HG03280 (cell line): ENCODE measurements around the gene OR4C16.

Experiments
- ATAC-seq: cut with Tn5 transposase; IDR thresholded peaks from one replicate; pipeline ENCODE4 v1.9.1; 2021; ENCODE audit warnings: mild to moderate bottlenecking, moderate library complexity; ENCODE audit not compliant: unreplicated experiment

OR4C16 gene, protein sequence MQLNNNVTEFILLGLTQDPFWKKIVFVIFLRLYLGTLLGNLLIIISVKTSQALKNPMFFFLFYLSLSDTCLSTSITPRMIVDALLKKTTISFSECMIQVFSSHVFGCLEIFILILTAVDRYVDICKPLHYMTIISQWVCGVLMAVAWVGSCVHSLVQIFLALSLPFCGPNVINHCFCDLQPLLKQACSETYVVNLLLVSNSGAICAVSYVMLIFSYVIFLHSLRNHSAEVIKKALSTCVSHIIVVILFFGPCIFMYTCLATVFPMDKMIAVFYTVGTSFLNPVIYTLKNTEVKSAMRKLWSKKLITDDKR

DNA sequence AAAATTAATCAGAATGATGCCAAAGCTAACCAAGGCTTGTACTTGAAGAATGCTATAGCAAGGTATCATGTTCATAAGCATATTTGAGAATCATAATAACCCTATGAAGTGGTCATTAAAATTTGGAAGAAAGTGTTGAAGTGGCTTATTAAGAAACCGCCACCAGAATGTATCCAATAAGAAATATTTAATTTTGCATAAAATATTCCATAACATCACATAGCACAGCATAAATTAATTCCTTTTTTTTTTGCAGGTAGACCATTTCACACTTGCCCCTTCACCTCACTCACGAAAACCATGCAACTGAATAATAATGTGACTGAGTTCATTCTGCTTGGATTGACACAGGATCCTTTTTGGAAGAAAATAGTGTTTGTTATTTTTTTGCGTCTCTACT lies at the start of gene OR4C16:
OR4C16 (plus strand) TSS at position 301 of the 400 bp plus-strand sequence; CDS start at position 301, 0 bp downstream.
- ATAC-seq: no peak

DNA sequence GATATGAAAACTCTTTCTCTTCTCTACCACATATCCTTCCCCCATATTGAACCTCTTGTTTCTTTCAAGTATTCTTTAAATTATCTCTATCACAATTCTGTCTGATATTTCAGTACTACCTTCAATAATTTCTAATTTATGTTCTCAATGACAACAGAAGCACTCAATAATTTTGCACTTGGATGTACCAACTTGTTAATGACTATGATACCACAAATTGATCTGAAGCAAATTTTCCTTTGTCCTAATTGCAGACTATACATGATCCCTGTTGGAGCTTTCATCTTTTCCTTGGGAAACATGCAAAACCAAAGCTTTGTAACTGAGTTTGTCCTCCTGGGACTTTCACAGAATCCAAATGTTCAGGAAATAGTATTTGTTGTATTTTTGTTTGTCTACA lies 17.8 kb upstream of the OR4C16 start, which contains the start of gene OR4C15:
OR4C15 (plus strand) TSS at position 301 of the 400 bp plus-strand sequence; CDS start at position 301, 0 bp downstream.
- ATAC-seq: no peak

- ATAC-seq: no peak
Observed at GRCh38 chr11:55572548-55572947, 620 bp downstream of the OR4C16 start.

DNA sequence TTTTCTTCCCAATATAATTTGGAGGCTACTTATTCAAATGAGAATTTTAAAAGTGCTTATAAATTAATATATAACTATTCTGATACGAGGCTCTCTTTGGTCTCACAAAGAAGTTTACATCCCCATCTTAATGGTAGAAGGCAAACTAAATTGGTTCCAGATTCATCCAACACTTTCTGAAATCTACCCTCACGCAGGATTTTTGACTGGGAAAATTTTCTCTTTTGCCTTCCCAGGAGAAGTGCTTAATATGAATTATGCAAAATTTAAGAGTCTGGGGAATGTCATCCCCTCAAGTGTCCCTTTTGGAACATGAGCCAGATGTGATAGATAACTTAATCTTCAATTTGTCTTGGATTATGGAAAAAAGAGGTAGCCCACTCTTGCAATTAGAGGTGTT lies 35.6 kb downstream of the OR4C16 start, which contains the start of gene OR4C11:
OR4C11 (minus strand) TSS at position 101 of the 400 bp plus-strand sequence. CDS start 3,272 bp downstream, outside the sequence.
- no peak for ATAC-seq
